Uterus (tissue), 4 donors: ENCODE measurements around the gene WDR86. TPM values are rescaled to one million over a fixed set of nuclear protein-coding genes. Genes with fewer than 3 reads are reported as not detected.
A peak's percentile ranks its signal among the peaks of the same experiment; 100 is the strongest.

Experiments used
- DNase-seq, 2 donors: peaks; one replicate each; pipeline ENCODE4 v3.0.0-alpha.2; 2019 to 2020
- H3K27ac ChIP-seq, 2 donors: fragments of 200-600 bp; sonication (generic); 1 replicate in 1 of 2; 2 replicates in 1 of 2; pipeline ENCODE4 v1.5.1; 2016 to 2018
- H3K27me3 ChIP-seq, 2 donors: fragments of 200-600 bp; sonication (generic); one replicate each; pipeline ENCODE4 v1.5.1; 2018 to 2019; ENCODE audit warnings: control low read depth in 1 of 2
- H3K36me3 ChIP-seq, 2 donors: fragments of 200-600 bp; sonication (generic); one replicate each; pipeline ENCODE4 v1.5.1; 2019; ENCODE audit warnings: control low read depth in 1 of 2
- H3K4me1 ChIP-seq, 2 donors: fragments of 200-600 bp; sonication (generic); one replicate each; pipeline ENCODE4 v1.5.1; 2018 to 2019; ENCODE audit warnings: control low read depth in 1 of 2
- H3K4me3 ChIP-seq, 2 donors: fragments of 200-600 bp; sonication (generic); 1 replicate in 1 of 2; 2 replicates in 1 of 2; pipeline ENCODE4 v1.5.1; 2018 to 2019; ENCODE audit warnings: mild to moderate bottlenecking in 1 of 2
- H3K9me3 ChIP-seq, 2 donors: fragments of 200-600 bp; sonication (generic); one replicate each; pipeline ENCODE4 v1.5.1; 2019; ENCODE audit warnings: control low read depth in 1 of 2
- CTCF ChIP-seq, 4 experiments: fragments of 200-600 bp in 2 of 4; fragments of 450-650 bp in 2 of 4; sonication (generic) in 2 of 4; IDR thresholded peaks; one replicate each; pipeline ENCODE4 v1.5.1; 2016 to 2019; ENCODE audit warnings: antibody characterized with exemption in 4 of 4, mild to moderate bottlenecking in 2 of 4, moderate library complexity in 1 of 4
- POLR2A ChIP-seq, 2 donors: fragments of 450-650 bp; IDR thresholded peaks; one replicate each; pipeline ENCODE4 v1.6.1; 2016; ENCODE audit warnings: antibody characterized with exemption in 2 of 2, mild to moderate bottlenecking in 1 of 2, moderate library complexity in 1 of 2
- intact Hi-C: fragments of 100-400 bp; cut with DNase I; formaldehyde crosslinking; loops from one replicate; pipeline ENCODE4 v1.15.1; 2023; ENCODE audit warnings: low total_unique reads
- total RNA-seq, 4 donors: library from RNA; depleted of rRNA in 3 of 4; stranded (reverse); fragments of >200 nt in 3 of 4; gene quantifications; one replicate each; pipeline versions ENCODE4 v1.1.0 to v1.2.4, GENCODE V29; 2014 to 2023
- donor health status: DM: yes; HTN: yes; CAD: no.

WDR86 gene
- total RNA-seq, 4 donors from 2014 or later = 3.2 to 100 (median 53.4) TPM

- Histone ChIP-seq H3K9me3 (no peaks in the 10 kb centered on the region), H3K27ac (peak overlapping the region; percentile 48 to 61), H3K4me3 (no peak overlapping the region), H3K36me3 (no peaks in the 10 kb centered on the region), H3K4me1 (no peaks in the 10 kb centered on the region), H3K27me3 (no peaks in the 10 kb centered on the region)
- intact Hi-C loops = no loop called here
- TF ChIP-seq CTCF (IDR thresholded peaks at IDR 0.05) (no peak), POLR2A (IDR thresholded peaks at IDR 0.05) (no peak)
- no peak for DNase-seq
These were observed 6.5 kb upstream of the WDR86 start for GRCh38 chr7:151416112-151416940.

GRCh38 chr7:151415375-151416105 is 5.7 kb upstream of the WDR86 start:
- DNase-seq = no peak
- intact Hi-C loops = no loop called here
- H3K27ac ChIP-seq = peak overlapping the region in 1 of 2 donors; percentile 61
- no peaks in the 10 kb centered on the region for H3K9me3 ChIP-seq
- no peaks in the 10 kb centered on the region for H3K4me1 ChIP-seq
- TF ChIP-seq POLR2A (IDR thresholded peaks at IDR 0.05) (no peak), CTCF (IDR thresholded peaks at IDR 0.05) (no peak)
- H3K36me3 ChIP-seq = no peaks in the 10 kb centered on the region
- no peak overlapping the region for H3K4me3 ChIP-seq
- H3K27me3 ChIP-seq = no peaks in the 10 kb centered on the region

GRCh38 chr7:151413241-151413640 is 3.4 kb upstream of the WDR86 start:
- no peak overlapping the region for H3K27ac ChIP-seq
- H3K27me3 ChIP-seq = peaks cover 0 to 4% of the 10 kb centered on the region in 2 donors
- no peak overlapping the region for H3K4me3 ChIP-seq
- intact Hi-C loops = no loop called here
- TF ChIP-seq CTCF (IDR thresholded peaks at IDR 0.05) (no peak), POLR2A (IDR thresholded peaks at IDR 0.05) (no peak)
- DNase-seq = no peak
- no peaks in the 10 kb centered on the region for H3K9me3 ChIP-seq
- peaks cover 0 to 12% of the 10 kb centered on the region in 2 donors for H3K4me1 ChIP-seq
- no peaks in the 10 kb centered on the region for H3K36me3 ChIP-seq

- Histone ChIP-seq H3K4me1 (peaks cover 0 to 12% of the 10 kb centered on the region in 2 donors), H3K4me3 (no peak overlapping the region), H3K36me3 (no peaks in the 10 kb centered on the region), H3K27me3 (peaks cover 0 to 4% of the 10 kb centered on the region in 2 donors), H3K9me3 (no peaks in the 10 kb centered on the region), H3K27ac (no peak overlapping the region)
- no peak for DNase-seq
- TF ChIP-seq CTCF (IDR thresholded peaks at IDR 0.05) (no peak), POLR2A (IDR thresholded peaks at IDR 0.05) (no peak)
- intact Hi-C loops = no loop called here
These were observed 2.5 kb upstream of the WDR86 start for GRCh38 chr7:151412318-151412717.

GRCh38 chr7:151411551-151411950 is 1.7 kb upstream of the WDR86 start:
- peaks cover 0 to 12% of the 10 kb centered on the region in 2 donors for H3K4me1 ChIP-seq
- H3K36me3 ChIP-seq = no peaks in the 10 kb centered on the region
- H3K27me3 ChIP-seq = peaks cover 0 to 4% of the 10 kb centered on the region in 2 donors
- no peak for TF ChIP-seq POLR2A (IDR thresholded peaks at IDR 0.05)
- intact Hi-C loops = no loop called here
- H3K4me3 ChIP-seq = no peak overlapping the region
- H3K27ac ChIP-seq = no peak overlapping the region
- H3K9me3 ChIP-seq = no peaks in the 10 kb centered on the region
- no peak for DNase-seq
